Stimulated activated CD8-positive, alpha-beta memory T cell treated with anti-CD3 and anti-CD28 coated beads, Interleukin-12 subunit alpha, Interleukin-12 subunit beta, amount 100 ng/mL, for 24 hours (primary cell): ENCODE measurements around the gene MOB2.
"Not testable (repeated sequence)": the region's sequence is repeated elsewhere in the genome, so short reads cannot be mapped to it uniquely, and the experiment has no call there.

ENCODE experiments used
- DNase-seq: peaks from one replicate; pipeline ENCODE4 v3.0.0-alpha.2; 2020; ENCODE audit errors: extremely low read depth

Gene MOB2

GRCh38 chr11:1440496-1440895 lies 46.1 kb downstream of the MOB2 start:
- no peak for DNase-seq

- no peak for DNase-seq
These were observed 46.5 kb downstream of the MOB2 start for GRCh38 chr11:1440066-1440465.

- DNase-seq, result no peak
These were observed 47.2 kb downstream of the MOB2 start for GRCh38 chr11:1439341-1439740.

GRCh38 chr11:1438967-1439330 lies 47.6 kb downstream of the MOB2 start:
- no peak for DNase-seq

GRCh38 chr11:1438261-1438966 lies 48.2 kb downstream of the MOB2 start:
- no peak for DNase-seq

- no peak for DNase-seq
These were observed 49.1 kb downstream of the MOB2 start for GRCh38 chr11:1437500-1437899.

- no peak for DNase-seq
These were observed 50.0 kb downstream of the MOB2 start for GRCh38 chr11:1436468-1437039.

- no peak for DNase-seq
These were observed 50.6 kb downstream of the MOB2 start for GRCh38 chr11:1435820-1436467.

GRCh38 chr11:1435479-1435819 lies 51.1 kb downstream of the MOB2 start:
- not testable (repeated sequence) for DNase-seq

GRCh38 chr11:1433977-1434640 lies 52.5 kb downstream of the MOB2 start:
- DNase-seq, result no peak

GRCh38 chr11:1433568-1433967 lies 53.0 kb downstream of the MOB2 start:
- DNase-seq, result no peak

GRCh38 chr11:1428762-1429316 lies 57.7 kb downstream of the MOB2 start:
- DNase-seq, result no peak

GRCh38 chr11:1425439-1425838 lies 61.1 kb downstream of the MOB2 start:
- DNase-seq, result no peak

- DNase-seq, result no peak
These were observed 61.6 kb downstream of the MOB2 start for GRCh38 chr11:1425006-1425405.

GRCh38 chr11:1423406-1423805 lies 63.2 kb downstream of the MOB2 start:
- DNase-seq, result not testable (repeated sequence)

GRCh38 chr11:1422981-1423380 lies 63.6 kb downstream of the MOB2 start:
- no peak for DNase-seq

- DNase-seq, result no peak
These were observed 64.1 kb downstream of the MOB2 start for GRCh38 chr11:1422481-1422880.

GRCh38 chr11:1421291-1421690 lies 65.3 kb downstream of the MOB2 start:
- no peak for DNase-seq

- no peak for DNase-seq
These were observed 66.8 kb downstream of the MOB2 start for GRCh38 chr11:1419811-1420210.
